ENCODE results near the gene ATP6V0B.

The ATP6V0B gene
- 27.1 to 38.2 (median 28.3) reads per million in 3 donors for total RNA-seq

- H3K4me1 ChIP-seq (ENCODE audit: control insufficient read depth, insufficient read depth, low read length, poor library complexity, severe bottlenecking) = peaks cover 30% of the 10 kb centered on the region
Observed at GRCh38 chr1:43974443-43975248, at the start of gene ATP6V0B. Gene ATP6V0B (plus strand): TSS chr1:43974960. CDS start chr1:43975041, 81 bp downstream.

GRCh38 chr1:43925846-43926245 is 48.9 kb upstream of the ATP6V0B start:
- Histone ChIP-seq H3K4me3 (ENCODE audit: insufficient read depth, low read depth, low read length, poor library complexity, severe bottlenecking) (no peak overlapping the region), H3K9me3 (ENCODE audit: control insufficient read depth, low read length) (no peaks in the 10 kb centered on the region), H3K27ac (ENCODE audit: insufficient read depth, low read length, poor library complexity, severe bottlenecking) (no peak overlapping the region), H3K27me3 (replicated peaks; ENCODE audit: control insufficient read depth, insufficient read depth, low read length, poor library complexity, severe bottlenecking) (no peaks in the 10 kb centered on the region), H3K4me1 (ENCODE audit: control insufficient read depth, insufficient read depth, low read length, poor library complexity, severe bottlenecking) (no peaks in the 10 kb centered on the region), H3K36me3 (ENCODE audit: control insufficient read depth, insufficient read depth, low read length) (peaks cover 3% of the 10 kb centered on the region)
- DNase-seq = no peak

More at GRCh38 chr1:43974443-43975248, at the start of gene ATP6V0B:
- H3K9me3 ChIP-seq (ENCODE audit: control insufficient read depth, low read length) = no peaks in the 10 kb centered on the region
- H3K27me3 ChIP-seq (replicated peaks; ENCODE audit: control insufficient read depth, insufficient read depth, low read length, poor library complexity, severe bottlenecking) = no peaks in the 10 kb centered on the region
- DNase-seq = peak; percentile 79 to 92 (median 89)
- peak within 1 kb of the TSS; percentile 80 for H3K27ac ChIP-seq (ENCODE audit: insufficient read depth, low read length, poor library complexity, severe bottlenecking)
- H3K4me3 ChIP-seq (ENCODE audit: insufficient read depth, low read depth, low read length, poor library complexity, severe bottlenecking) = peak within 1 kb of the TSS; percentile 77
- H3K36me3 ChIP-seq (ENCODE audit: control insufficient read depth, insufficient read depth, low read length) = peaks cover 23% of the 10 kb centered on the region

- peaks cover 9% of the 10 kb centered on the region for H3K27me3 ChIP-seq (replicated peaks; ENCODE audit: control insufficient read depth, insufficient read depth, low read length, poor library complexity, severe bottlenecking)
- H3K4me3 ChIP-seq (ENCODE audit: insufficient read depth, low read depth, low read length, poor library complexity, severe bottlenecking) = no peak overlapping the region
- H3K9me3 ChIP-seq (ENCODE audit: control insufficient read depth, low read length) = no peaks in the 10 kb centered on the region
- H3K36me3 ChIP-seq (ENCODE audit: control insufficient read depth, insufficient read depth, low read length) = peaks cover 3% of the 10 kb centered on the region
- H3K4me1 ChIP-seq (ENCODE audit: control insufficient read depth, insufficient read depth, low read length, poor library complexity, severe bottlenecking) = peaks cover 7% of the 10 kb centered on the region
- DNase-seq = no peak
- no peak overlapping the region for H3K27ac ChIP-seq (ENCODE audit: insufficient read depth, low read length, poor library complexity, severe bottlenecking)
Observed at GRCh38 chr1:43930168-43930948, 44.4 kb upstream of the ATP6V0B start.

- Histone ChIP-seq H3K27ac (ENCODE audit: insufficient read depth, low read length, poor library complexity, severe bottlenecking) (no peak overlapping the region), H3K4me3 (ENCODE audit: insufficient read depth, low read depth, low read length, poor library complexity, severe bottlenecking) (no peak overlapping the region), H3K27me3 (replicated peaks; ENCODE audit: control insufficient read depth, insufficient read depth, low read length, poor library complexity, severe bottlenecking) (peaks cover 12% of the 10 kb centered on the region), H3K36me3 (ENCODE audit: control insufficient read depth, insufficient read depth, low read length) (no peaks in the 10 kb centered on the region), H3K4me1 (ENCODE audit: control insufficient read depth, insufficient read depth, low read length, poor library complexity, severe bottlenecking) (peaks cover 9% of the 10 kb centered on the region), H3K9me3 (ENCODE audit: control insufficient read depth, low read length) (no peaks in the 10 kb centered on the region)
- DNase-seq = no peak
Observed at GRCh38 chr1:43930949-43931275, 43.8 kb upstream of the ATP6V0B start.

- peaks cover 20% of the 10 kb centered on the region for H3K27me3 ChIP-seq (replicated peaks; ENCODE audit: control insufficient read depth, insufficient read depth, low read length, poor library complexity, severe bottlenecking)
- peaks cover 15% of the 10 kb centered on the region for H3K4me1 ChIP-seq (ENCODE audit: control insufficient read depth, insufficient read depth, low read length, poor library complexity, severe bottlenecking)
- no peak overlapping the region for H3K27ac ChIP-seq (ENCODE audit: insufficient read depth, low read length, poor library complexity, severe bottlenecking)
- no peak for DNase-seq
- H3K36me3 ChIP-seq (ENCODE audit: control insufficient read depth, insufficient read depth, low read length) = no peaks in the 10 kb centered on the region
- H3K4me3 ChIP-seq (ENCODE audit: insufficient read depth, low read depth, low read length, poor library complexity, severe bottlenecking) = no peak overlapping the region
- H3K9me3 ChIP-seq (ENCODE audit: control insufficient read depth, low read length) = no peaks in the 10 kb centered on the region
Observed at GRCh38 chr1:43931711-43932660, 42.8 kb upstream of the ATP6V0B start.

GRCh38 chr1:43932786-43933385 is 41.9 kb upstream of the ATP6V0B start:
- H3K9me3 ChIP-seq (ENCODE audit: control insufficient read depth, low read length) = no peaks in the 10 kb centered on the region
- DNase-seq = no peak
- peaks cover 15% of the 10 kb centered on the region for H3K4me1 ChIP-seq (ENCODE audit: control insufficient read depth, insufficient read depth, low read length, poor library complexity, severe bottlenecking)
- no peaks in the 10 kb centered on the region for H3K36me3 ChIP-seq (ENCODE audit: control insufficient read depth, insufficient read depth, low read length)
- peaks cover 20% of the 10 kb centered on the region for H3K27me3 ChIP-seq (replicated peaks; ENCODE audit: control insufficient read depth, insufficient read depth, low read length, poor library complexity, severe bottlenecking)
- H3K27ac ChIP-seq (ENCODE audit: insufficient read depth, low read length, poor library complexity, severe bottlenecking) = no peak overlapping the region
- no peak overlapping the region for H3K4me3 ChIP-seq (ENCODE audit: insufficient read depth, low read depth, low read length, poor library complexity, severe bottlenecking)

GRCh38 chr1:43933386-43934100 is 41.2 kb upstream of the ATP6V0B start, which contains the start of gene ARTN:
Gene ARTN (plus strand): TSS chr1:43933801. CDS start chr1:43935657, 1,856 bp downstream.
- Histone ChIP-seq H3K9me3 (ENCODE audit: control insufficient read depth, low read length) (no peaks in the 10 kb centered on the region), H3K4me3 (ENCODE audit: insufficient read depth, low read depth, low read length, poor library complexity, severe bottlenecking) (no peak within 1 kb of the TSS), H3K36me3 (ENCODE audit: control insufficient read depth, insufficient read depth, low read length) (no peaks in the 10 kb centered on the region), H3K4me1 (ENCODE audit: control insufficient read depth, insufficient read depth, low read length, poor library complexity, severe bottlenecking) (peaks cover 15% of the 10 kb centered on the region), H3K27ac (ENCODE audit: insufficient read depth, low read length, poor library complexity, severe bottlenecking) (no peak within 1 kb of the TSS), H3K27me3 (replicated peaks; ENCODE audit: control insufficient read depth, insufficient read depth, low read length, poor library complexity, severe bottlenecking) (peaks cover 20% of the 10 kb centered on the region)
- no peak for DNase-seq

GRCh38 chr1:43934101-43934985 is 40.4 kb upstream of the ATP6V0B start:
- peak in 2 of 3 donors; percentile 14 to 21 for DNase-seq

More at GRCh38 chr1:43934101-43934985, 40.4 kb upstream of the ATP6V0B start:
- Histone ChIP-seq H3K4me3 (ENCODE audit: insufficient read depth, low read depth, low read length, poor library complexity, severe bottlenecking) (no peak overlapping the region), H3K4me1 (ENCODE audit: control insufficient read depth, insufficient read depth, low read length, poor library complexity, severe bottlenecking) (peaks cover 15% of the 10 kb centered on the region), H3K9me3 (ENCODE audit: control insufficient read depth, low read length) (no peaks in the 10 kb centered on the region), H3K36me3 (ENCODE audit: control insufficient read depth, insufficient read depth, low read length) (no peaks in the 10 kb centered on the region), H3K27ac (ENCODE audit: insufficient read depth, low read length, poor library complexity, severe bottlenecking) (no peak overlapping the region), H3K27me3 (replicated peaks; ENCODE audit: control insufficient read depth, insufficient read depth, low read length, poor library complexity, severe bottlenecking) (peaks cover 20% of the 10 kb centered on the region)
